ENCODE measurements around the gene OR8B8. TPM values are rescaled to one million over a fixed set of nuclear protein-coding genes. Genes with fewer than 3 reads are reported as not detected.
A peak's percentile ranks its signal among the peaks of the same experiment; 100 is the strongest.
"Not testable (repeated sequence)": the region's sequence is repeated elsewhere in the genome, so short reads cannot be mapped to it uniquely, and the experiment has no call there.

OR8B8 gene
- total and polyA plus RNA-seq, 2 of the 4 experiments (the other 2 are of a cell fraction) = not detected

DNA sequence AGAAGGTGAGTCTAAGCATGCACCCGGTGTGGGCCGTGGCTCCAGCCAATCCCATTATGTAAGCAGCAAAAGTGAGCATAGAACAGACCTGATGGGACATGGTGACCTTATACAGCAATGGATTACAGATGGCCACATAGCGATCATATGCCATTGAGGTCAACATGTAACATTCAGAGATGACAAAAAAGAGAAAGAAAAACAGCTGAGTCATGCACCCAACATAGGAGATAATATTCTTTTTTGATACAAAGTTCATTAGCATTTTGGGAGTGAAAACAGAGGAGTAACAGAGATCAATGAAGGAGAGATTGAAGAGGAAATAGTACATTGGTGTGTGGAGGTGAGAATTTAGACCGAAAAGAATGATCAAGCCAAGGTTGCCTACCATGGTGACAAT, 48.6 kb downstream of the OR8B8 start:
- H3K9me3 ChIP-seq (ENCODE audit: control insufficient read depth, insufficient read depth, low read length); H4K5ac ChIP-seq (ENCODE audit: low read depth, low read length); ATAC-seq (ENCODE audit: low read depth); H3K27me3 ChIP-seq (ENCODE audit: control insufficient read depth, insufficient read depth, low read length); H3K4me2 ChIP-seq (ENCODE audit: low read depth, low read length); H3K36me3 ChIP-seq (ENCODE audit: control insufficient read depth, insufficient read depth, low read length); H4K20me1 ChIP-seq (ENCODE audit: insufficient read depth, low read length); H2BK20ac ChIP-seq (ENCODE audit: low read depth, low read length); intact Hi-C loops (cut with micrococcal nuclease); H3K4me3 ChIP-seq (ENCODE audit: insufficient read depth, low read depth, low read length); H2AK5ac ChIP-seq (ENCODE audit: low read depth, low read length); BruUV-seq (replicated peaks); H3K27ac ChIP-seq (ENCODE audit: insufficient read depth, low read length); H3K14ac ChIP-seq (replicated peaks; ENCODE audit: low read depth, low read length); H3K4me1 ChIP-seq (ENCODE audit: control insufficient read depth, insufficient read depth, low read length); H2BK15ac ChIP-seq (ENCODE audit: low read depth, low read length); in situ Hi-C loops (cut with MboI; ENCODE audit: low sequenced_read_pairs); H3K79me1 ChIP-seq (ENCODE audit: low read depth in 1 of 2, low read length in 2 of 2); H3K9ac ChIP-seq (ENCODE audit: low read depth, low read length); H2BK5ac ChIP-seq (ENCODE audit: low read depth, low read length, poor library complexity, severe bottlenecking); H4K8ac ChIP-seq (ENCODE audit: low read depth in 2 of 2, low read length in 2 of 2); H3K4ac ChIP-seq (ENCODE audit: low read depth, low read length); H3K18ac ChIP-seq (ENCODE audit: low read depth, low read length); H2AK9ac ChIP-seq (replicated peaks; ENCODE audit: low read depth, low read length, poor library complexity); DNase-seq; POLR2A ChIA-PET (ENCODE audit: unreplicated experiment); dilution Hi-C loops (cut with HindIII; ENCODE audit: low sequenced_read_pairs, unreplicated experiment); H3K9me1 ChIP-seq (ENCODE audit: insufficient read depth, low read length); H3K56ac ChIP-seq (ENCODE audit: extremely low read depth, insufficient read depth, low read length); H3K23ac ChIP-seq (ENCODE audit: low read depth, low read length); H4K91ac ChIP-seq (ENCODE audit: insufficient read depth, low read depth, low read length); H2AFZ ChIP-seq (replicated peaks; ENCODE audit: low read length, poor library complexity); H2BK120ac ChIP-seq (ENCODE audit: low read depth, low read length): not testable (repeated sequence)
- no CpG with 5 or more reads among the region's 4 CpGs for WGBS, 2 experiments (ENCODE audit: extremely low coverage in 2 of 2, insufficient read length in 1 of 2)
- CTCF ChIA-PET = interaction anchor here (0.6 kb wide), 1 partner anchor 26 kb away, joined by 3 read pairs; no protein-coding TSS in a partner anchor
- TF ChIP-seq NFE2L2 (IDR thresholded peaks at IDR 0.05; ENCODE audit: low read depth, low read length) = peak; percentile 81
